ENCODE data around the gene SCN2B.

SCN2B gene

DNA sequence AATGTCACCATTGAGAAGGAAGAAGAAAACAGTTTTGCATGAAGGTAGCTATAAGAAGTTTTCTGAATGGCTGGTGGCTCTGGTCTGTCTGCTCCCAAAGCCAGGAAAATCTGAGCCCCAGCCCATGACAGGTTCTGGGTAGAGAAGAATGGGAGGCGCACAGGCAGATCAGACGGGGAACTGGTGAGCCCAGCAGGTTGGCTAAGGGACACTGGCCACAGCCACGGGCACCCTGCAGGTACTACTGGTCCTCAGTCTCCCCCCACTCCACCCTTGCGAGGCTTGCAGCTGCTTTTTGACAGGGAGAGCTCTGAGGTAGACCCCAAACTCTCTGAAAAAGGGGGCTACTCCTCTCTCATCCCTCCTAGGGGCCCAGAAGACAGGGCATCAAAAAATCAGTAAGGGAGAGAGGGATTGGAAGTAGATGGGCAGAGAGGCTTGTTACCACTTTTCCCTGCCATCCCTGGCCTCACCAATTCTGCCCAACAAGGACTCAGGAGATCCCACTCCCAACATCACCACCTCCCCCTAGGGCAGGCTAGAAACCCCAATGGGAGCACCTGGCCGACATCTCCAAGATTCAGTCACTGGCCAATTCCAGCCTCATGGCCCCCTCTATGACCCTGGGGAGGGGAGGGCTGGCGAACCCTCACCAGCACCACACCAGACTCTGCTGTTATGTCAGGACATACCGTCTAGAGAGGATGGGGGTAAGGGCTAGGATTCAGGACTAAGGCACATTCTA is 41.2 kb downstream of the SCN2B start:
- no peak for DNase-seq (ENCODE audit: low read depth in 3 of 3)

- DNase-seq (ENCODE audit: low read depth in 3 of 3), result no peak
These were observed 42.6 kb downstream of the SCN2B start for GRCh38 chr11:118133816-118134215.

DNA sequence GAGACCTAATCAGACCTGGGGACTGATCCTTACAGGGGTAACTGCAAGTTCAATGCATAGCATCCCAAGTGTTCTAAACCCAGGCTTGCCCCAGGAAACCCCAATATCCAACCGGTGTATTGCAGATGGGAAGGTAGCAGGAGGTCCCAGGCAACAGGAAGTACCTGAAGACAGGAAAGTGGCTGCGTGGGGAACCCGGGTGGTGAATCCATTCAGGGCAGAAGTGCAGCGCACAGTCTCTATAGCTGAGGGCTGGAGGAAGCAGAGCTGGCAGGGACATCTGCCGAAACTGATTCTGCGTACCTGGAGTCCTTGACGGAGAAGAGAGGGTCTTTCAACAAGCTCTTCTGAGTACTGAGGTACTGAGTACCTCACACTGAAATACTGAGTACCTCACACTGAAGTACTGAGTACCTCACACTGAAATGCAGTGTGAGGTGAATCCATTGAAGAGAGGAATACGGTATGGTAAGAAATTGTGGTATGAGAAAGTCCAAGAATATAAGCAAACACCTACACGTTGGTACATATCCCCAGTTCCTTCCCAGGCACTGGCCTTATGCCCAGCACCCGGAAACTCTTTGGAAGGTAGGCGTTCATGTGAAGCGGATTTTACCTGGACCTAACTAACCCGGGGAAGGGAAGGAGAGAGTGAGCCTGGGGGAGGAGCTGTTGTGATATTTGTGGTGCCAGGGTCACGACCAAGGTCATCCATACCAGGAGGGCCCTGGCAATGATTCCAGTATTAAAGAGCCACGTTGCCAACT is 43.9 kb downstream of the SCN2B start:
- no peak for DNase-seq (ENCODE audit: low read depth in 3 of 3)

- no peak for DNase-seq (ENCODE audit: low read depth in 3 of 3)
These were observed 46.8 kb downstream of the SCN2B start for GRCh38 chr11:118129471-118130172.

DNA sequence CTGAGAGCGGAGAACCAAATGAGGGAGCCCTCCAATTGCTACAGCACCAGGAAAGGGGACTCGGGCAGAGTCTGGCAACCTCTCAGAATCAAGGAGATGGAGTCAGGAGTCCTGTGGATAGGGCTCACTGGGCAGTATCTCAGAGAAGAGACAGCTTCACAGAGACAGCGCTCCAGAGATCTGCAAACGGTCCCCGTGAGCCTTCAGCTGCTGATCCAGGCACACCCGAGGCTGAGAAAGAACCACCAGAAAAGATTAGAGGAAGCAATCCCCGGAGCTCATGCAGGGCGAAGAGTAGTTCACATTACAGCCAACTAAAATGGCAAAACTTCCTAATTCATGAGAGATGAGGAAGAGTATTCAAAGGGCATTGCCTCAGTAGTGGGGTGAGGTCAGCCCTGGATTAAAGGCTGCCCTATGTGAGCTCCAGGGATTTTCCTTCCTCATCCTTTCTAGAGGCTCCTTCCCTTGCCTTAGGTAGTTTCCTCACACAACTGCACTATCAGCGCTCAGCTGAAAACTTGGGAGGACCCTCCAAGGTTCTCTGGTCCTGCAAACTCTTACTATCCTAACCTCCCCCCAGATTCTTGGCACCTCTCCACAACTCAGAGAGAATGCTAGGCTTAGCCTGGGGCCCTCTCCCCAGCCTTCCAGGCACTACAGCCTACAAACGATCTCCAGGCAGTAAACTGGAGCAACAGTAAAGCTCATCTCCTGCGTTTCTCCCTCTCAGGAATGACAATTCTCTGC is 47.5 kb downstream of the SCN2B start:
- DNase-seq (ENCODE audit: low read depth in 3 of 3), result no peak

GRCh38 chr11:118128310-118128709 is 48.1 kb downstream of the SCN2B start:
- DNase-seq (ENCODE audit: low read depth in 3 of 3), result no peak

- DNase-seq (ENCODE audit: low read depth in 3 of 3), result no peak
These were observed 50.2 kb downstream of the SCN2B start for GRCh38 chr11:118126082-118126838.

DNA sequence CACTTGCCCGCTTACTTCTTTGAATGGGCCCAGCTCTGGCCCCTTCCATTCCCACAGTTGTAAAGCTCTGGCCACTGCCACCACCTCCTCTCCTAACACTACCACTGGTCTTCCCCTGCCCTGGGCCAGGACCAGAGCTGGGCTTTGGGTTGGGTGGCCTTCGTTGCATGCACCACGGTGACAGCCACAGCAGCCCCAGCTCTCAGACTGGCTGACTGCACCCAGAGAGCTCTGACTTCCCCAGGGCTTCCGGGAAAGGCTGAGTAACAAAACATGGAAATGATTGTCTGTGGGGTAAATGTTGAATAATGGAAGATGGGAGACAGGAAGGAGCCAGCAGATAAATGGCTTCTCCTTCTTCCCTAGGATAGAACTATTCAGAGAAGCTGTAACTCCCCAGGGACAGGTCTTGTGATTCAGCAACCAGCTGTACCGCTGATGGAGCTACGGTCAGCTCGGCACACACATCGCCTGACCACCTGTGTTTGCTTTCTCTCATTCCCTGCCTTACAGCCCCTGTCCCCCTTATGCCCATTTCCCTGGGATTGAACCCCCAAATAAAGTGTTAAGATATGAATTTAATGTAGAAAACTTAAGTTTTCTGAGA is 51.4 kb downstream of the SCN2B start:
- no peak for DNase-seq (ENCODE audit: low read depth in 3 of 3)

- DNase-seq (ENCODE audit: low read depth in 3 of 3), result no peak
These were observed 55.6 kb downstream of the SCN2B start for GRCh38 chr11:118120793-118121192.

DNA sequence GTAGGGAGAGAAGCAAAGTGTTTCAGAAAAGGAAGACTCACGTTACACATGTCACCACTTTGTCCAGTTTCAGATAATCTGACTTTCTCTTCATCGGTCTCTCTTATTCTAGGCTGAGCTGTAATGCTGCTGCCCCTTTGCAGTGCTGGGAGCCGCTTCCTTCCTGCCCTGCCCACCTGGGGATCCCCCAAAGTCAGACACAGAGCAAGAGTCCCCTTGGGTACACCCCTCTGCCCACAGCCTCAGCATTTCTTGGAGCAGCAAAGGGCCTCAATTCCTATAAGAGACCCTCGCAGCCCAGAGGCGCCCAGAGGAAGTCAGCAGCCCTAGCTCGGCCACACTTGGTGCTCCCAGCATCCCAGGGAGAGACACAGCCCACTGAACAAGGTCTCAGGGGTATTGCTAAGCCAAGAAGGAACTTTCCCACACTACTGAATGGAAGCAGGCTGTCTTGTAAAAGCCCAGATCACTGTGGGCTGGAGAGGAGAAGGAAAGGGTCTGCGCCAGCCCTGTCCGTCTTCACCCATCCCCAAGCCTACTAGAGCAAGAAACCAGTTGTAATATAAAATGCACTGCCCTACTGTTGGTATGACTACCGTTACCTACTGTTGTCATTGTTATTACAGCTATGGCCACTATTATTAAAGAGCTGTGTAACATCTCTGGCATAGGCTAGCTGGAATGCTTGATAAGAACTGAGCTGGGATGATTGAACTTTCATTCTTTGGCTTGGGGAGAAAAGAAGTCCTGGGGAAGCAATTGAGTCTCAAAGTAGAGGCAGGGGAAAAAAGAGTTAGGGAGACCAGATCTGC is 58.4 kb downstream of the SCN2B start:
- no peak for DNase-seq (ENCODE audit: low read depth in 3 of 3)

GRCh38 chr11:118115048-118115447 is 61.4 kb downstream of the SCN2B start:
- no peak for DNase-seq (ENCODE audit: low read depth in 3 of 3)

- no peak for DNase-seq (ENCODE audit: low read depth in 3 of 3)
These were observed 62.2 kb downstream of the SCN2B start for GRCh38 chr11:118114266-118114665.

DNA sequence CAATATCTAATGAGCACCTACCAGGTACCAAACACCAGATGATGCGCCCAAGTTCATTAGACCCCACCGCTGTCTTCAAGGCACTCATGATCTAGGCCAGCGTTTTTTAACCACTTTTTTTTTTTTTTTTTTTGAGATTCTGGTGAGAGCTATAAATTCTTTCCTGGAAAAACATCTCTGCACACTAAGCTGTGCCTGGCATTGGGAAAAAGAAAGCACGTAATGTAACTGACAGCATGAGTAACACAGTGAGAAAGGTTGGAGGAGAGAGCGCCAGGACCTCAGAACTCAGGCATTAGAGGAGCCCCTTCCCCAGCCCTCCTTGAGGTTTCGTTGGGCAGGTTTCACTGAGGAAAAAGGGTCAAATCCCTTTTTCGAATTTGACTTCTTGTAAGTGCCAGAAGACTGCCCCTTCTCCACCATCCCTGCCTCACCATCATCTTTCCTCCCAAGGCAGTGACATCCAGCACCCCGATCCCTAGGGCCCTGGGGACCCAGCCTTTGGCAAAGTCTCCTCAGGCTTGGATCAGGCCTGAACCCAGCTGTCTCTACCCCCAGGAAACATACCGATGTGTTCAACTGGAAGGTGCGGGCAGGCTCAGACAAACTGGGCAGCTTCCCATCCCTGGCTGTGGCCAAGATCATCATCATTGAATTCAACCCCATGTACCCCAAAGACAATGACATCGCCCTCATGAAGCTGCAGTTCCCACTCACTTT is 63.6 kb downstream of the SCN2B start:
- DNase-seq (ENCODE audit: low read depth in 3 of 3), result no peak

Data from stimulated activated CD4-positive, alpha-beta T cell treated with anti-CD3 and anti-CD28 coated beads, TNF-alpha, amount 100 ng/mL, for 24 hours (primary cell).